Activated naive CD8-positive, alpha-beta T cell treated with anti-CD3 and anti-CD28 coated beads, Interleukin-2, amount 10 ng/mL, durations not matched to agents 7 days and 5 days (primary cell): Measurements from ENCODE around the gene STXBP3. TPM values are rescaled to one million over a fixed set of nuclear protein-coding genes. Genes with fewer than 3 reads are reported as not detected.
A peak's percentile ranks its signal among the peaks of the same experiment; 100 is the strongest.
"Not testable (repeated sequence)": the region's sequence is repeated elsewhere in the genome, so short reads cannot be mapped to it uniquely, and the experiment has no call there.

Experiments
- ATAC-seq: fragments of 150-1000 bp; cut with Tn5 transposase; one replicate; pipeline ENCODE4 v1.10.0; 2021; ENCODE audit warnings: low read depth, moderate library complexity
- POLR2A ChIA-PET: fragments of 350-600 bp; sonication (Branson Sonifier 250); formaldehyde crosslinking; loops from one replicate; lab custom pipeline; 2021; ENCODE audit warnings: antibody characterized with exemption; lab: Charles Lee
- DNase-seq: peaks from one replicate; pipeline ENCODE4 v3.0.0; 2021
- H3K27ac Mint-ChIP-seq: one replicate; pipeline ENCODE4 v1.8.0; 2022; ENCODE audit warnings: mild to moderate bottlenecking, mixed read lengths
- H3K27me3 Mint-ChIP-seq: one replicate; pipeline ENCODE4 v1.8.0; 2022; ENCODE audit warnings: mild to moderate bottlenecking, moderate library complexity, mixed read lengths
- H3K36me3 Mint-ChIP-seq: one replicate; pipeline ENCODE4 v1.8.0; 2021; ENCODE audit warnings: mild to moderate bottlenecking, mixed read lengths
- H3K4me1 Mint-ChIP-seq: one replicate; pipeline ENCODE4 v1.8.0; 2021; ENCODE audit warnings: mixed read lengths
- H3K4me3 Mint-ChIP-seq: one replicate; pipeline ENCODE4 v1.8.0; 2022; ENCODE audit warnings: mild to moderate bottlenecking, moderate library complexity, mixed read lengths
- H3K9me3 Mint-ChIP-seq: one replicate; pipeline ENCODE4 v1.8.0; 2021; ENCODE audit warnings: mixed read lengths
- total RNA-seq, 2 experiments: library from RNA; stranded (reverse); gene quantifications; one replicate each; pipeline ENCODE4 v1.2.3, GENCODE V29; 2021

STXBP3 gene
- total RNA-seq = 10 to 100 TPM; 58.1 to 58.3 TPM

DNA sequence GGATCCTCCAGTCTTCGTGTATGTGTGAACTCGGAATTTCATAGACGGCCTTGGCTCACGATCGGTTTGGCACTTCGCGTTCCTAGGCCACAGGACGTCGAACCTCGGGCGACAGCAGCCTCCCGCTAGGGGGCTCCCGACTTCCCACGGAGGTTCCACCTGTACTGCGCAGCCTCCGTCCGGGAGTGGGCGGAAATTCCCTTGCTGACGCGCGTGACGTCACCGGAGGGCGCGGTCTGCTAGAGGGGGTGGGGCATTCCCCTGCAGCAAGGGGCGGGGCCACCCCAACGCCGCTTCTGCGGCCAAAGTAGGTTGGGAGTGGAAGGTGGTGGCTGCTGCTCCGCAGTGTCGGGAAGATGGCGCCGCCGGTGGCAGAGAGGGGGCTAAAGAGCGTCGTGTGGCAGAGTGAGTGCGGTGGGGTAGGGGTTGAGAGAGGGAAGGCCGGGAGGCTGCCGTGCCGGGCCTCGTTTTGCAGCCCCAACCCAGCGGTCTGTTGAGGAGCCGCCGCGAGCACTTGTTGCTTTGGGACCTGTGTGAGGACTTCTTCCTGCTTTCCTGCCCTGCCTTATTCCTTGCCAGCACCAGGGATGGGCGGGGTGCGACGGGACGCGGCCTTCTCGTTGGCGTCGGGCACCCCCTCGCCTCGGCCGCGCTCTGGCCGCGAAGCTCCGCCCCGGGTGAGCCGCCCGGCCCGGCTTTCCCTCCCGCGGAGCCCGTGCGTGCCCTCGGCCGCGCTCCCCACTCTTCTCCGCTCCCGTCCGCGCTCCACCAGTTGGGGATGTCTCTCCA lies at the start of gene STXBP3:
STXBP3 (plus strand) TSS at position 293 of the 789 bp plus-strand sequence; CDS start at position 357, 64 bp downstream.
- ATAC-seq (peak; percentile 91), DNase-seq (peak; percentile 100)
- peaks cover 9% of the 10 kb centered on the region for H3K27me3 Mint-ChIP-seq
- H3K36me3 Mint-ChIP-seq = peaks cover 5% of the 10 kb centered on the region
- peak within 1 kb of the TSS; percentile 99 for H3K27ac Mint-ChIP-seq
- peak within 1 kb of the TSS; percentile 93 for H3K4me3 Mint-ChIP-seq
- H3K9me3 Mint-ChIP-seq = no peaks in the 10 kb centered on the region
- H3K4me1 Mint-ChIP-seq = peaks cover 18% of the 10 kb centered on the region
- POLR2A ChIA-PET = interaction anchor here (1.0 kb wide), 1 partner anchor 55 kb away, joined by 7 read pairs; the partner anchor contains the start of gene PRPF38B

GRCh38 chr1:108699375-108700332 lies 46.8 kb upstream of the STXBP3 start:
- no peak for DNase-seq
- Mint-ChIP-seq H3K27ac (peak overlapping the region; percentile 71), H3K4me1 (peaks cover 35% of the 10 kb centered on the region), H3K4me3 (peak overlapping the region; percentile 75), H3K9me3 (no peaks in the 10 kb centered on the region), H3K27me3 (no peaks in the 10 kb centered on the region), H3K36me3 (peaks cover 42% of the 10 kb centered on the region)
- ATAC-seq = no peak
- POLR2A ChIA-PET = no interaction called here

DNA sequence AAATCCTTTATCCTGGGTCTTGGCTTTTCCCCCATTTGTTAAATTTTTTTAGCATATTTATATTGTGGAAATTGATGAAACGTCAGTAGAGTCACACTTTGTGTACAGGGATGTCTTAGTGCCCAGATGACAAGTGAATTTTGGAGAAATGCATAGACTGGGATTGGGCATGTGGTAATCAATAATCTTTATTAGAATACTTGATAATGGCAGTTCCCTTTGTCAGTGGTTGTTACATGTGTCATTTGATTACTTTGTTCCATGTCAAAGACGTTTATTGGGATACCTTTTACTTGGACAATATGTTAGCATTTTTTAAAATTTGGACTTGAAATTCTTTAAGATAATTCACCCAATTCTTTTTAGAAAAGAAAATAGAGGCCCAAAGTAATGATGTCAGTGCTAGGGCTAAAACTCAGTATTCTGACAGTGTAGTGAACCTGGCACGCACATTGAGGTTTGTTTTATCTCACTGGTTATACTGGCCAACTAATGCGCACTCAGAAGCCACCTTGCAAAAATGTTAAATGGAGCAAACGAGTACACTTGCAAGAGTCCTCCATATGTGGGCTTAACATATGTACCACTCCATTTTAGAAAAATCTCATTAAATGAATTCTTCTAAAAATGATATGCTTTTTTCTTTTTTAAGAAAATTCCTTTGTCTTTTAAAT lies 45.2 kb upstream of the STXBP3 start:
- peaks cover 35% of the 10 kb centered on the region for H3K36me3 Mint-ChIP-seq
- H3K27me3 Mint-ChIP-seq = no peaks in the 10 kb centered on the region
- H3K9me3 Mint-ChIP-seq = no peaks in the 10 kb centered on the region
- POLR2A ChIA-PET = interaction anchor here (4.9 kb wide), 1 partner anchor 9 kb away, joined by 29 read pairs; the partner anchor contains the start of gene PRPF38B
- no peak for DNase-seq
- H3K4me1 Mint-ChIP-seq = peaks cover 28% of the 10 kb centered on the region
- ATAC-seq = no peak
- H3K27ac Mint-ChIP-seq = no peak overlapping the region
- no peak overlapping the region for H3K4me3 Mint-ChIP-seq

GRCh38 chr1:108702109-108702508 lies 44.4 kb upstream of the STXBP3 start:
- H3K36me3 Mint-ChIP-seq = peaks cover 33% of the 10 kb centered on the region
- not testable (repeated sequence) for H3K4me3 Mint-ChIP-seq, H3K27ac Mint-ChIP-seq

GRCh38 chr1:108703939-108704338 lies 42.5 kb upstream of the STXBP3 start:
- H3K27me3 Mint-ChIP-seq = no peaks in the 10 kb centered on the region
- no peaks in the 10 kb centered on the region for H3K9me3 Mint-ChIP-seq
- H3K4me1 Mint-ChIP-seq = peaks cover 20% of the 10 kb centered on the region
- peak overlapping the region; percentile 73 for H3K27ac Mint-ChIP-seq
- ATAC-seq (peak; percentile 40), DNase-seq (no peak)
- peak overlapping the region; percentile 13 for H3K4me3 Mint-ChIP-seq
- POLR2A ChIA-PET = interaction anchor here (0.6 to 4.9 kb wide), 4 partner anchors 12 to 144 kb away, joined by 4 to 29 read pairs (median 8); partner anchors contain the start of genes EEIG2 and PRPF38B
- peaks cover 20% of the 10 kb centered on the region for H3K36me3 Mint-ChIP-seq

More at GRCh38 chr1:108702109-108702508, 44.4 kb upstream of the STXBP3 start:
- DNase-seq, H3K9me3 Mint-ChIP-seq, ATAC-seq, H3K27me3 Mint-ChIP-seq: not testable (repeated sequence)
- POLR2A ChIA-PET = interaction anchor here (3.3 to 4.9 kb wide), 2 partner anchors 10 to 55 kb away, joined by 11 to 29 read pairs; partner anchors contain the start of gene PRPF38B
- H3K4me1 Mint-ChIP-seq = peaks cover 24% of the 10 kb centered on the region

GRCh38 chr1:108704496-108704895 lies 42.0 kb upstream of the STXBP3 start:
- H3K27me3 Mint-ChIP-seq = no peaks in the 10 kb centered on the region
- POLR2A ChIA-PET = interaction anchor here (1.3 to 4.9 kb wide), 3 partner anchors 13 to 145 kb away, joined by 4 to 29 read pairs (median 11); partner anchors contain the start of genes EEIG2 and PRPF38B
- peaks cover 14% of the 10 kb centered on the region for H3K36me3 Mint-ChIP-seq
- H3K9me3 Mint-ChIP-seq = no peaks in the 10 kb centered on the region
- H3K4me1 Mint-ChIP-seq = peaks cover 17% of the 10 kb centered on the region
- ATAC-seq (no peak), DNase-seq (no peak)
- no peak overlapping the region for H3K27ac Mint-ChIP-seq
- H3K4me3 Mint-ChIP-seq = no peak overlapping the region

DNA sequence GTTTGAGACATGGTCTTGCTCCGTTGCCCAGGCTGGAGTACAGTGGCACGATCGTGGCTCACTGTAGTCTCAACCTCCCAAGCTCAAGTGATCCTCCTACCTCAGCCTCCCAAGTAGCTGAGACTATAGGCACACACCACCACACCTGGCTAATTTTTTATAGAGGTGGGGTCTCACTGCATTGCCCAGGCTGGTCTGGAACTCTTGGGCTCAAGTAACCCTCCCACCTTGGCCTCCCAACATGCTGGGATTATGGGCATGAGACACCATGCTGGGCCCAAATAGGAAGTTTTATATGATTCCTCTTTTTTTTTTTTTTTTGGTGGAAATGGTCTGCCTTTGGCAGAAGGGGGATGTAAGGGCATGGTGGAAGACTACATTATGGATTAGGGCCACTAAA lies 39.8 kb upstream of the STXBP3 start:
- Mint-ChIP-seq H3K9me3 (no peaks in the 10 kb centered on the region), H3K27ac (no peak overlapping the region), H3K4me3 (no peak overlapping the region), H3K36me3 (peaks cover 5% of the 10 kb centered on the region), H3K27me3 (peaks cover 2% of the 10 kb centered on the region), H3K4me1 (peaks cover 14% of the 10 kb centered on the region)
- DNase-seq (no peak), ATAC-seq (no peak)
- POLR2A ChIA-PET = no interaction called here

DNA sequence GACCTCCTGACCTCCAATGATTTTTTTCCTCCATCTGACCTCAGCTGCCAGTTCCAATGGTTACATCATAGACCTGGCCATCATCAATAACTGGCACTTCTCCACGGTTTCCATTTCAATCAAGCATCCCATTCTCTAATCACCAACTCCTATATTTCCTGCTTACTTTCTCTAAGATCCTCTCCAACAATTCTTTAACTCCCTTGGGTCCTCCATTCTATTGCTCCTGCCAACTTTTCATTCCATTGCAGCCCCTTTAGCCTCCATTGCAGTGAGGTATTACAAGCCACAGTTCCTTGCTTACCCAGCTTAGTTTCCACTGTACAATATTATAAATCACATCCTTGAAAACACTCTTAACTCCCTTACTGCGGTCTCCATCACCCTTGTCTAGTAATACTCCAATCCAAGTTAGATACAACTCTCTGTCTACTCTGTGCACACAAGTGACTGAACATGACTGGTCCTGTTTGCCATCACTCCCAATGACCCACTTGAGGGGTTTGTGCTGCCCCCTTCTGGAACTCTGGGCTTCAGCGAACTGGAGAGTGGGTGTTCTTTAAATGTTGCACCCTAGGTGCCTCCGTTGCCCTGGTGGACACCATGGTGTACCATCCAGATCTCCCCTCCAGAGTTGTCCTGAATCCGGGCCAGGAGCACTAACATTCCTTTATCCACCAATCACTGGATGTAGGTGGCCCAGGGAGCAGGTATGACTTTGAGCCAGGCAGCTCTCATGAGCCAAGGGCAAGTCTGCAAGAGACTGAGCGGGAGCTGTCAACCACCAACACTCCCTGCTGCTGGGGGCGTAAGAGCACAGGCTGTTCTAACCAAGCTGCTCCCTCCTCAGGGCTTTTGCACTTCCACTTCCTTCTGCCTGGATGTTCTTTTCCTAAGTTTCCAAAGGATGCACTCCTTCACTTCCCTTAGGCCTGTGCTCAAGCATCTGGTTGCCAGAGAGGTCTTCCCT lies 37.5 kb upstream of the STXBP3 start:
- DNase-seq (peak; percentile 53), ATAC-seq (peak; percentile 92)
- Mint-ChIP-seq H3K4me1 (peaks cover 13% of the 10 kb centered on the region), H3K4me3 (no peak overlapping the region), H3K36me3 (no peaks in the 10 kb centered on the region), H3K27me3 (peaks cover 15% of the 10 kb centered on the region), H3K27ac (no peak overlapping the region), H3K9me3 (no peaks in the 10 kb centered on the region)
- POLR2A ChIA-PET = interaction anchor here (1.0 to 2.9 kb wide), 2 partner anchors 16 to 48 kb away, joined by 3 to 29 read pairs; partner anchors contain the start of genes HENMT1 and PRPF38B

DNA sequence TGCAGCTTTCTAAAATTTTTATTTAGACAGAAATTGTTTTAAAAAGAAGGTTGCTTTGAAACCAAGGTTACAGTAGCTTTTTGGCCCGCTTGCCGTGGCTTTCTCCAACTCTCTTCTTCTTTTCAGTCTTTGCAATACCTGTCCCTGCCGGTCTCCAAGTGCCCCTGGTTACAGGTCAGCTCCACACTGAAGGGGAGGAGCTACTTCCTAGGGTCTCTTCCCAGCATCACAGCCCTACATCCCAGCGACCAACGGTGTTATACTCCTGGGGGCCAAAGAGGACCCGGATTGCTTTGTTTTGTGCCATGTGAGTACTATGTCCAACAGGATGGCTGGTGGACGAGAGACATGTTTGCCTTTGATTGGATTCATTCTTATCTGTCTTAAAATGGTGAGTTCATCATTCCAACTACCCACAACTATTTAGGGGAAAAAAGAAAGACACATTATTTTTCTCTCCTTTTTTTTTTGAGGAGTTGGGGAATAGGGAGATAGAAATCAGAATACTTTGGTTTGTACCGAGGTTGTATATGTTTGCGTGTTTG lies 33.8 kb upstream of the STXBP3 start, which contains the start of gene FNDC7:
FNDC7 (plus strand) TSS at position 303 of the 545 bp plus-strand sequence; CDS start at position 329, 26 bp downstream.
- Mint-ChIP-seq H3K4me1 (peaks cover 11% of the 10 kb centered on the region), H3K4me3 (no peak within 1 kb of the TSS), H3K27ac (no peak within 1 kb of the TSS), H3K27me3 (peaks cover 26% of the 10 kb centered on the region), H3K9me3 (no peaks in the 10 kb centered on the region), H3K36me3 (no peaks in the 10 kb centered on the region)
- no peak for DNase-seq
- ATAC-seq = no peak
- POLR2A ChIA-PET = no interaction called here

DNA sequence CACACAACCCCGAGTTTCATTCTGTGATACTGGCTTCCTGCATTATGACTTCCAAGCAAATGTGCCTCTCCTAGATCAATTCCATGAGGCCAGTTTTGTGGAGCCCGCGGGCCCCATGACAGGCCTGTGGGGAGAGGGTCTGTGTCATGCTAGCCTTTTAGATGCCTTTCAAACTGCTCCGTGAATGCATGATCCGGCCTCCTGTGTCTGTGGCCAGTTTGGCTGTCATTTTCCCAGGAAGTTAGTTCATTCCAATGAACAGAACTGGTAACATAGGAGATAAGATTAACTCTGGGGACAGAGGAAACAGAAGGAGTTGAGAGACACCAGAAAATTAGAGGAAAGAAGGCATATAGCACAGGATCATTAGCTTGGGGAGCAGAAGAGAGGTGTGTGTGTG lies 30.5 kb upstream of the STXBP3 start:
- ATAC-seq (no peak), DNase-seq (no peak)
- POLR2A ChIA-PET = no interaction called here
- Mint-ChIP-seq H3K27me3 (peaks cover 26% of the 10 kb centered on the region), H3K4me3 (no peak overlapping the region), H3K27ac (no peak overlapping the region), H3K4me1 (no peaks in the 10 kb centered on the region), H3K9me3 (no peaks in the 10 kb centered on the region), H3K36me3 (no peaks in the 10 kb centered on the region)

DNA sequence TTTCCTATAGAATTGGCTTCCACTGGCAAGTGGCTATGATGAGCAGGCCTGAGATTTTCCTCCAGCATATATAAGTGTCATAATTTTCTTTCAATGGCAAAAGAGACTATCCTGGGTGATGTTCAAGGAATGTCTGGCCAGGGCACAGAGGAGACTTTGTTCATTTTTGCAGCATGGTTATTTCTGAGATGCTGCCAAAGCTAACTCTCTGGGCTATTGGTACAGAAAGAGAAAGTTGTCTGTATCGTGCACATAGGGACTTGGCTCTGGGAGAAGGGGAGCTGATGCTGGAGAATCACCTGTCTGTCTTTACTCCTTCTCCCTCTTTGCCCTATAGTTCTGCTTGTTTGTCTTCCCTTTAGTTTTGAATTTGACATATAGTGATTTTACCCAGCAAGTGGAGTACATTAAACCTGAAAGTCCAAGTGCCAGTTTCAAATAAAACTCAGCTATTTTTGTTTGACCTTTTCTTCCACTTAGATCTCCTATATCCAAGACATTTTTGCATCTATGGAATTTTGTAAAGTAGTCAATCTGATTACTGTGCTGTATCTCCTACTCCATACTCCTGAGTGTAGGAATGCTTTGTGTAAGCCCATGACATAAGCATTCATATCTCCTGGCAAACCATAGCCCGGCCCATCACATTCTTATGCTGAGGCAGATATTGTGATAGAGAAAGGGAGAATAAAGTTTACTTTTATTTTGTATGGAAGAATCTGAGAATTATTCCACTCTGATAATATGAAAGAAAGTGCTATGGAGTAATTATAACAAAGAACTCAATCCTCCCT lies 29.8 kb upstream of the STXBP3 start:
- H3K27ac Mint-ChIP-seq = no peak overlapping the region
- no peaks in the 10 kb centered on the region for H3K36me3 Mint-ChIP-seq
- ATAC-seq = no peak
- no peak overlapping the region for H3K4me3 Mint-ChIP-seq
- DNase-seq = no peak
- peaks cover 24% of the 10 kb centered on the region for H3K27me3 Mint-ChIP-seq
- H3K9me3 Mint-ChIP-seq = no peaks in the 10 kb centered on the region
- POLR2A ChIA-PET = no interaction called here
- no peaks in the 10 kb centered on the region for H3K4me1 Mint-ChIP-seq
